HepG2 (cell line): ENCODE measurements around the gene PKMYT1. TPM values are rescaled to one million over a fixed set of nuclear protein-coding genes. Genes with fewer than 3 reads are reported as not detected.

Experiments
- CREB1 ChIP-seq, 2 experiments: fragments of 450-650 bp in 1 of 2; IDR thresholded peaks; 2 replicates each; pipeline ENCODE4 v1.6.1; 2016 to 2017; ENCODE audit warnings: control low read depth in 1 of 2, mild to moderate bottlenecking in 1 of 2, missing compliant biosample characterization in 1 of 2, missing genetic modification characterization in 1 of 2
- GATAD1 ChIP-seq: IDR thresholded peaks from 2 replicates; pipeline ENCODE4 v1.6.1; 2016; ENCODE audit warnings: missing genetic modification reagents, missing compliant biosample characterization
- MED1 ChIP-seq: sonication (generic); formaldehyde crosslinking; IDR thresholded peaks from 2 replicates; pipeline ENCODE4 v1.4.0; 2020; ENCODE audit warnings: missing genetic modification reagents
- MXD4 ChIP-seq: IDR thresholded peaks from 2 replicates; pipeline ENCODE4 v1.6.1; 2016; ENCODE audit warnings: mild to moderate bottlenecking, missing biosample characterization, missing genetic modification reagents
- ZFYVE20 ChIP-seq: sonication (generic); formaldehyde crosslinking; IDR thresholded peaks from 2 replicates; pipeline ENCODE4 v1.8.0; 2023; ENCODE audit warnings: low read depth, mild to moderate bottlenecking, moderate library complexity, missing genetic modification reagents, borderline replicate concordance
- ZNF350 ChIP-seq: sonication (generic); formaldehyde crosslinking; IDR thresholded peaks from 2 replicates; pipeline ENCODE4 v1.4.0; 2020; ENCODE audit warnings: mild to moderate bottlenecking, low read depth, missing genetic modification reagents, borderline replicate concordance
- ZNF549 ChIP-seq: sonication (generic); formaldehyde crosslinking; IDR thresholded peaks from 2 replicates; pipeline ENCODE4 v1.5.0; 2020; ENCODE audit warnings: missing genetic modification reagents
- polyA plus RNA-seq, 8 experiments: library from polyadenylated mRNA; depleted of rRNA in 3 of 8; stranded (reverse) in 7 of 8; unstranded in 1 of 8; fragments of >200 nt; fragmentation: Illumina TruSeq in 4 of 8; extraction: Trizol in 4 of 8; gene quantifications; 2 replicates each; pipeline versions ENCODE4 v1.2.1 to v1.2.3, GENCODE V29; 2011 to 2016; ENCODE audit warnings: low read depth in 4 of 8, missing spikeins in 1 of 8, mixed read lengths in 1 of 8; ENCODE audit not compliant: insufficient read depth in 1 of 8
- total RNA-seq, 5 experiments: library from RNA; depleted of rRNA; stranded (reverse); fragments of >200 nt; fragmentation: Illumina TruSeq; extraction: Trizol; gene quantifications; 2 replicates each; pipeline ENCODE4 v1.2.3, GENCODE V29; 2016; ENCODE audit warnings: low read depth in 1 of 5
- TF ChIP-seq, protein P1 (sequence below): sonication (generic); formaldehyde crosslinking; IDR thresholded peaks from 2 replicates; pipeline ENCODE4 v1.5.0; 2020; ENCODE audit warnings: mild to moderate bottlenecking, missing genetic modification reagents, moderate library complexity
- TF ChIP-seq, protein P2 (sequence below): sonication (generic); formaldehyde crosslinking; IDR thresholded peaks from 2 replicates; pipeline ENCODE4 v1.4.0; 2020; ENCODE audit warnings: missing genetic modification reagents
- TF ChIP-seq, protein P3 (sequence below): sonication (generic); formaldehyde crosslinking; IDR thresholded peaks from 2 replicates; pipeline ENCODE4 v1.4.0; 2020; ENCODE audit warnings: missing genetic modification reagents, mild to moderate bottlenecking, borderline replicate concordance
- TF ChIP-seq, protein P4 (sequence below): IDR thresholded peaks from 2 replicates; pipeline ENCODE4 v1.6.1; 2016; ENCODE audit warnings: low read depth, borderline replicate concordance

The PKMYT1 gene
- total and polyA plus RNA-seq, 2 of the 13 experiments (the other 11 are each of a cell fraction or from before 2014, with no cell fraction given): 7.0 to 27.8 TPM

DNA sequence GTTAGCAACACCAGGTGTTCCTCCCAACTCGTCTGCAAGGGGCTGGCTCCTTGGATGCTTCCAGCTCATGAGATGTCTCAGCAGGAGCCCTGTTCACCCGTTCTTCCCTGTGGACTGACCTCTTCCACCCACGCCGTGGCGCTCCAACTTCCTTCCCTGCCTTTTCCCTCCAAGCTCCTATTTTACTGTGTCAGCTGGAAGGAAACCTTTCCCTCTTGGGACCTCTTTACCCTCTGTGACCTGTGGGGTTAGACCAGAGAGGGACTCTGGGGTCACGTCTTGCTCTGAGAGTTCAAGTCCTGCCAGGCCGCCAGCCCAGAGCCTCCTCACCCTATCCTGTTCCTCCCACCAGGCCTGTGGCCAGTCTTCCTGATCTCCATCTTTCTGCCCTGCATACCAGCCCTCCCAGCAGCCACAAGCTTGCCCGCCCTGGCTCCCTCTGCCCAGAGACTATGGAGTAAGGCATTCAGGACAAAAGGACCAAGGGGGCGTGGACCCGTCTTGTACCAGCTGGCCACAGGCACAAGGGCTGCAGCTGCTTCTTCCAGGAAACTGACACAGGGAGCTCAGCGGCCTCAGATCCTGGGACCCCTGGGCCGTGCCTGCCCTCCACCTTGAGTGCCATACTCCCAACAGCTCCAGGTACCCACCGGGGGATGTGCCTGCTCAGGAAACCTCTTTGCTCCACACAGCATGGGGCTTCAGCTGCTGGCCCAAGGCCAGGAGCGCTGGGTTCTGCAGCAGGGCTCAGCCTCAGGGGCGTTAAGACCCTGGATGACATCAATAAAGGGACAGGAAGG, 8.1 kb downstream of the PKMYT1 start (continued):
- no peak for TF ChIP-seq CREB1 (IDR thresholded peaks at IDR 0.05)
- TF ChIP-seq CREB1 (CRISPR knock-in tag; IDR thresholded peaks at IDR 0.05): no peak
- TF ChIP-seq, protein P1, sequence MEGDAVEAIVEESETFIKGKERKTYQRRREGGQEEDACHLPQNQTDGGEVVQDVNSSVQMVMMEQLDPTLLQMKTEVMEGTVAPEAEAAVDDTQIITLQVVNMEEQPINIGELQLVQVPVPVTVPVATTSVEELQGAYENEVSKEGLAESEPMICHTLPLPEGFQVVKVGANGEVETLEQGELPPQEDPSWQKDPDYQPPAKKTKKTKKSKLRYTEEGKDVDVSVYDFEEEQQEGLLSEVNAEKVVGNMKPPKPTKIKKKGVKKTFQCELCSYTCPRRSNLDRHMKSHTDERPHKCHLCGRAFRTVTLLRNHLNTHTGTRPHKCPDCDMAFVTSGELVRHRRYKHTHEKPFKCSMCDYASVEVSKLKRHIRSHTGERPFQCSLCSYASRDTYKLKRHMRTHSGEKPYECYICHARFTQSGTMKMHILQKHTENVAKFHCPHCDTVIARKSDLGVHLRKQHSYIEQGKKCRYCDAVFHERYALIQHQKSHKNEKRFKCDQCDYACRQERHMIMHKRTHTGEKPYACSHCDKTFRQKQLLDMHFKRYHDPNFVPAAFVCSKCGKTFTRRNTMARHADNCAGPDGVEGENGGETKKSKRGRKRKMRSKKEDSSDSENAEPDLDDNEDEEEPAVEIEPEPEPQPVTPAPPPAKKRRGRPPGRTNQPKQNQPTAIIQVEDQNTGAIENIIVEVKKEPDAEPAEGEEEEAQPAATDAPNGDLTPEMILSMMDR (CRISPR knock-in tag): no peak
- TF ChIP-seq ZFYVE20: no peak
- TF ChIP-seq, protein P2, sequence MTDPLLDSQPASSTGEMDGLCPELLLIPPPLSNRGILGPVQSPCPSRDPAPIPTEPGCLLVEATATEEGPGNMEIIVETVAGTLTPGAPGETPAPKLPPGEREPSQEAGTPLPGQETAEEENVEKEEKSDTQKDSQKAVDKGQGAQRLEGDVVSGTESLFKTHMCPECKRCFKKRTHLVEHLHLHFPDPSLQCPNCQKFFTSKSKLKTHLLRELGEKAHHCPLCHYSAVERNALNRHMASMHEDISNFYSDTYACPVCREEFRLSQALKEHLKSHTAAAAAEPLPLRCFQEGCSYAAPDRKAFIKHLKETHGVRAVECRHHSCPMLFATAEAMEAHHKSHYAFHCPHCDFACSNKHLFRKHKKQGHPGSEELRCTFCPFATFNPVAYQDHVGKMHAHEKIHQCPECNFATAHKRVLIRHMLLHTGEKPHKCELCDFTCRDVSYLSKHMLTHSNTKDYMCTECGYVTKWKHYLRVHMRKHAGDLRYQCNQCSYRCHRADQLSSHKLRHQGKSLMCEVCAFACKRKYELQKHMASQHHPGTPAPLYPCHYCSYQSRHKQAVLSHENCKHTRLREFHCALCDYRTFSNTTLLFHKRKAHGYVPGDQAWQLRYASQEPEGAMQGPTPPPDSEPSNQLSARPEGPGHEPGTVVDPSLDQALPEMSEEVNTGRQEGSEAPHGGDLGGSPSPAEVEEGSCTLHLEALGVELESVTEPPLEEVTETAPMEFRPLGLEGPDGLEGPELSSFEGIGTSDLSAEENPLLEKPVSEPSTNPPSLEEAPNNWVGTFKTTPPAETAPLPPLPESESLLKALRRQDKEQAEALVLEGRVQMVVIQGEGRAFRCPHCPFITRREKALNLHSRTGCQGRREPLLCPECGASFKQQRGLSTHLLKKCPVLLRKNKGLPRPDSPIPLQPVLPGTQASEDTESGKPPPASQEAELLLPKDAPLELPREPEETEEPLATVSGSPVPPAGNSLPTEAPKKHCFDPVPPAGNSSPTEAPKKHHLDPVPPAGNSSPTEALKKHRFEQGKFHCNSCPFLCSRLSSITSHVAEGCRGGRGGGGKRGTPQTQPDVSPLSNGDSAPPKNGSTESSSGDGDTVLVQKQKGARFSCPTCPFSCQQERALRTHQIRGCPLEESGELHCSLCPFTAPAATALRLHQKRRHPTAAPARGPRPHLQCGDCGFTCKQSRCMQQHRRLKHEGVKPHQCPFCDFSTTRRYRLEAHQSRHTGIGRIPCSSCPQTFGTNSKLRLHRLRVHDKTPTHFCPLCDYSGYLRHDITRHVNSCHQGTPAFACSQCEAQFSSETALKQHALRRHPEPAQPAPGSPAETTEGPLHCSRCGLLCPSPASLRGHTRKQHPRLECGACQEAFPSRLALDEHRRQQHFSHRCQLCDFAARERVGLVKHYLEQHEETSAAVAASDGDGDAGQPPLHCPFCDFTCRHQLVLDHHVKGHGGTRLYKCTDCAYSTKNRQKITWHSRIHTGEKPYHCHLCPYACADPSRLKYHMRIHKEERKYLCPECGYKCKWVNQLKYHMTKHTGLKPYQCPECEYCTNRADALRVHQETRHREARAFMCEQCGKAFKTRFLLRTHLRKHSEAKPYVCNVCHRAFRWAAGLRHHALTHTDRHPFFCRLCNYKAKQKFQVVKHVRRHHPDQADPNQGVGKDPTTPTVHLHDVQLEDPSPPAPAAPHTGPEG (CRISPR knock-in tag): no peak
- TF ChIP-seq ZNF549 (CRISPR knock-in tag): no peak
- no peak for TF ChIP-seq ZNF350 (CRISPR knock-in tag)
- no peak for TF ChIP-seq MED1 (CRISPR knock-in tag)
- TF ChIP-seq, protein P3, sequence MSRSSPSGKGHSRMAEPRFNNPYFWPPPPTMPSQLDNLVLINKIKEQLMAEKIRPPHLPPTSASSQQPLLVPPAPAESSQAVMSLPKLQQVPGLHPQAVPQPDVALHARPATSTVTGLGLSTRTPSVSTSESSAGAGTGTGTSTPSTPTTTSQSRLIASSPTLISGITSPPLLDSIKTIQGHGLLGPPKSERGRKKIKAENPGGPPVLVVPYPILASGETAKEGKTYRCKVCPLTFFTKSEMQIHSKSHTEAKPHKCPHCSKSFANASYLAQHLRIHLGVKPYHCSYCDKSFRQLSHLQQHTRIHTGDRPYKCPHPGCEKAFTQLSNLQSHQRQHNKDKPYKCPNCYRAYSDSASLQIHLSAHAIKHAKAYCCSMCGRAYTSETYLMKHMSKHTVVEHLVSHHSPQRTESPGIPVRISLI (CRISPR knock-in tag): no peak
- no peak for TF ChIP-seq MXD4
- TF ChIP-seq, protein P4, sequence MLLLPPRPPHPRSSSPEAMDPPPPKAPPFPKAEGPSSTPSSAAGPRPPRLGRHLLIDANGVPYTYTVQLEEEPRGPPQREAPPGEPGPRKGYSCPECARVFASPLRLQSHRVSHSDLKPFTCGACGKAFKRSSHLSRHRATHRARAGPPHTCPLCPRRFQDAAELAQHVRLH (CRISPR knock-in tag): no peak
- TF ChIP-seq GATAD1 (CRISPR knock-in tag): no peak
